Activated naive CD4-positive, alpha-beta T cell treated with anti-CD3 and anti-CD28 coated beads, Interleukin-2, amount 50 U/mL, for 16 hours (primary cell): ENCODE data around the gene NSUN7.
A peak's percentile ranks its signal among the peaks of the same experiment; 100 is the strongest.

Source experiments
- DNase-seq: peaks from one replicate; pipeline ENCODE4 v3.0.0-alpha.2; 2020

The NSUN7 gene

GRCh38 chr4:40822420-40823166, 72.8 kb downstream of the NSUN7 start:
- DNase-seq, result no peak

DNA sequence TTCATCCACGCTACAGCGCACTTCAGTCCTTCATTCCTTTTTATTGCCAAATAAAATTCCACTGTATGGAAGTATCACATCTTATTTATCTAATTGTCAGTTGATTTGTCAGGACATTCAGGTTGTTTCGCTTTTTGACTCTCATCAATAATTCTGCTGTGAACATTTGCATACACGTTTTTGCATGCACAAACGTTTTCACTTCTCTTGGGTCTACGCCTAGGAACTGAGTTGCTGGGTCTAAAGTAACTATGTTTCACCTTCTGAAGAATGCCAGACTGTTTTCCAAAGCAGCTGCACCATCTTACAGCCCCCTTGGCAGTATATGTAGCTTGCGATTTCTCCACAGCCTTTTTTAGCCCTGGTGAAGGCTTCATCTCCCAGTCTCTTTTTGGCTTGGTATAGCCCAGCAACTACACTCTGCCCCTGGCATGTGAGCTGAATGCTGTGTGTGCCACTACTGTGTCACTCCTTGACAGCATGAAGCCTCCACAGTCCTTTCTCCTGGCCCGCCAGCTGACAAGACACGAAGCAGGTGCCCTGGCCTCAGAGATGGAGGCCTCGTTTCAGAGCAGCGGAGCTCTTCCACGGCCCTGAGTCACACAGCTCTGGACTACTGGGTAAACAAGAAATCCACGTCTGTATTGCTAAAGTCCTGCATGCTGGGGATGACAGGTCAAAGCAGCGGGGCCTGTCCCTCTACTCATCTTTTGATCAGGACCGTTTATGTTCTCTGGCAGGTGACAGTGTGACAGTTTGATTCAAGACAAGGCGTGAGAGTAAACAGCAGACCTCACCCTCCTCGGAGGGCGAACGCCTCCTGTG, 75.5 kb downstream of the NSUN7 start:
- DNase-seq, result no peak

GRCh38 chr4:40826821-40827220, 77.1 kb downstream of the NSUN7 start:
- DNase-seq, result no peak

- no peak for DNase-seq
These were observed 78.0 kb downstream of the NSUN7 start for GRCh38 chr4:40827758-40828157.

GRCh38 chr4:40828661-40829060, 78.9 kb downstream of the NSUN7 start:
- DNase-seq, result no peak

DNA sequence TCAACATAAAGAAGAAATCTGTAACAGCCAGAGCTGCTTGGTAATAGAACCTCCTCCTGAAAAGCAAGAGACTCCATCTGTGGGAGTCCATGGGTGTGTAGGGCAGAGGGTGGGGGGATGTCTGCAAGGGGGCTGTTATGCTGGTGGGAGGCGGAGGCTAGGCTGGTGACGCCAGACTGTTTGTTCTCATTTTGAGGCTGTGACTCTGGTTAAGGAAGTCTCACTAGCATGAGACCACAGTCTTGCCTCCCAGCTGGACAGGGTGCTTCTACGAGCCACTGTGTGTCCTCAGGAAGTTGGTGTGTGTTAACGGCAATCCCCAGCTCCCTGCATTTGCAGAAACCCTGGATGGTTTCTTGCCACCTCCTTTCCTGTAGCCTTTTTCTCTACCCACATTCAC, 79.8 kb downstream of the NSUN7 start:
- no peak for DNase-seq

DNA sequence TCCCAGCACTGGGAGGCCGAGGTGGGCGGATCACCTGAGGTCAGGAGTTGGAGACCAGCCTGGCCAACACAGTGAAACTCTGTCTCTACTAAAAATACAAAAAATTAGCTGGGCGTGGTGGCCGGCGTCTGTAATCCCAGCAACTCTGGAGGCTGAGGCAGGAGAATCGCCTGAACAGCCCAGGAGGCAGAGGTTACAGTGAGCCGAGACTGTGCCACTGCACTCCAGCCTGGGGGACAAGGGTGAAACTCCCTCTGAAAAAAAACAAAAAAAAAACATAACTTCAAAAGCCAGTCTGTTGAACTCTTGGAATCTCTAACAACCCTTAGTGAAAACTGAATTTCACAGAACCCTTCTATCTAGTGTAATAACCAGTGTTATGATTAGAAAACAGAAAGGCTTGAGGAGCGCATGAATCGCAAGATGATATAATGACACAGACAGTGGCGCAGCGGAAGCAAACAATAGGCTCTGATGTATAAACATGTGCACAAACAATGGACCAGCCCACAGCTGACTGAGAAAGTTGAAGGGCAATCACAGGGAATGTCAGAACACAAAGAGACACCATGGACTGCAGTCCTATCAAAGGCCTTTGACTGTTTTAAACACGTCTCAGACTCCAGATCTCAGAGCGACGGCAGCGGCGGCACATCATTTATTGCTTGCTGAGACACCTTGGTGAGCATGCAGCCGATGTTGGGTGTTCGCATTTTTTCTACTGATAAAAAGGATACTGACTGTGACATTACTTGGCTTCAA, 81.6 kb downstream of the NSUN7 start:
- DNase-seq, result no peak

- DNase-seq, result no peak
These were observed 82.4 kb downstream of the NSUN7 start for GRCh38 chr4:40832175-40832574.

GRCh38 chr4:40833212-40833611, 83.5 kb downstream of the NSUN7 start:
- no peak for DNase-seq

DNA sequence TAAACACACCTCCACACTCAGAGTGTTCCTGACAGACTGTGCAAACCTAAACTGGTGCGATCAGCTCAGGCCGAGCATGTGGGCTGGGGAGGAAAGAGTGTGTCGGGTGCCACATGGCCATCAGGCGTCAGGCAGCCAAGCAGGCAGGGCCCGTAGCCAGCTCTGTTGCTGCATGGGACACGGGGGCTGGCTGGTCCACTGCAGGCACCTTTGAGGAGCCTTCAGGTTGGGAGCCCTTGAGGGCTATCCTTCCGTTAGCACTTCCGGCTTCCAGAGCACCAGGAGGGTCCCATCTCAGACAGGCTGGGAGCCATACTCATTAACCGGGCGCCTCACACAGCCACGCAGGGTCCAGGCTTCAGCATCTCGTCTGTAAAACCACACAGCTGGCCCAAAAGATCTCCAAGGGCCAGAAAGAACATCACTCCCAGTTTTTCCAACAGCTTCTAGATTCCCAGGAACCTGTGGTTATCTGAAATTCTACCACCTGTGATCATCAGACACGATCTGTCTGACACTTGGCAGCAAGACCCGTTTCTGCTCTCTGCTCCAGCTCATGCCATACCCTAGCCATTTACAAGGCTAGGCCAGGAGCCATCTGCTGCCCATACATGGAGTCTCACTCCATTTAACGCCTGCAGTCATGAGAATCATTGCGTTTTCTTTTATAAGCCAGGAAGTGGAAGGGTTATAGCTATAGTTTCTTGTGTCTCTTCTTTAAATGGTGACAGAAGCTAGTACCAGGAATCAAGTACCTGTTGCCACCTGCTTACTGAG, 87.5 kb downstream of the NSUN7 start:
- no peak for DNase-seq

- DNase-seq, result no peak
These were observed 89.0 kb downstream of the NSUN7 start for GRCh38 chr4:40838742-40839141.

DNA sequence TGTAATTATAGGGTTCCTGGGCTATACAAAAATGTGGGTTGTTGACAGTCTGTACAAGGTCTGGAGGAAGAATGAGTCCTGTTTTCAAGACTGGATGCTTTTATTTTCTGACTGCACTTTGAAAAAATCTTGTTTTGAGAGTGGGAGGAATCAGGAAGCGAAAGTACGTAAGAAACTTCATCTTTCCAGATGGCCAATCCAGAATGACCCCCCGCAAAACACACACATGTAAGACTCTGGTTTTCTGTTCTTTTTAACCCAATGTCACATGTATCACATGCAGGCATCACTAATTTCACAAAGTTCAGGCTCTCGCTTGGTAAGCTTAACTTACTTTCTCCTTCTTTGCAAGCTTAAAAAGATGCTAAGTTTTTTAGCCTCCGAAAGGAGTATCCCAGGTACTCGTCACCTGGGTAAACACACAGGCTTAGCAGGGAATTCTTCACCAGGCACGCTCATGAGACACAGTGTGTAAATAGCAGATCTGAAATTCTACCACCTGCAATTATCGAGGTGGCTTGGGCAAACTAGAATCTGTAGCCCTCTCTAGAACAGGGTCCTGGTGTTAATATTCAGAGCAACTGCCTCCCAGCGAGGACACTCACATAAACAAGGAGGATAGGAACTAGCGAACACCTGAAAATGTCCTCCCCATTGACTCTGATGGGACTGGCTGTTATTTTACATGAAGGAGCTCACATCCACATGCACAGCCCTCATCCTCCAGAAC, 90.7 kb downstream of the NSUN7 start:
- no peak for DNase-seq

DNA sequence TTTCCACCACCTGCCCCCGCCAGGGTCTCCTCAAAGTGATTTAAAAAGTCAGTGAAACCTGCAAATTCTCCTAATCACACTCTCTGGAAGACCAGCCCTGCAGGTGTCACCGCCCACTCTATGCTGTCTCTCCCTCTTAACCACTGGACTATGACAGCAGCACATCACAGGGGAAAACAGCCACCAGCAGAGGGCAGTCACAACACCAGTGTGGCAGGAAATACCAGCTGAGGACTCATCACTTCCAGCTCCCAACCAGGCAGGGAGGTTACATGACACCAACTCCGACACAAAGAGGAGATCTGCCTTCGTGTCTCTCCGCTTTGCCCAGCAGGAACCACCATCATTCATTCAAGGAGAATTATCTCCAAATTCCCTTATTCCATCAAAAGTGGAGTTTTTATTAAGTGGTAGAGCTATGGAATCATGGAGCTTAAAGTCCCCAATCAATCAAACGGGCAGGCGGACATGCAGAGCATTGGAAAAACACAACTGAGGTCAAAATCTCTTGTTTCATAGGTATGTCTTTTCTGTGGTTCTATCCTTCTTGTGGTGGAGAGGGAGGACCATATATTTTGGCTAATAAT, 91.3 kb downstream of the NSUN7 start:
- DNase-seq, result peak; percentile 80

GRCh38 chr4:40842318-40842717, 92.6 kb downstream of the NSUN7 start:
- no peak for DNase-seq

DNA sequence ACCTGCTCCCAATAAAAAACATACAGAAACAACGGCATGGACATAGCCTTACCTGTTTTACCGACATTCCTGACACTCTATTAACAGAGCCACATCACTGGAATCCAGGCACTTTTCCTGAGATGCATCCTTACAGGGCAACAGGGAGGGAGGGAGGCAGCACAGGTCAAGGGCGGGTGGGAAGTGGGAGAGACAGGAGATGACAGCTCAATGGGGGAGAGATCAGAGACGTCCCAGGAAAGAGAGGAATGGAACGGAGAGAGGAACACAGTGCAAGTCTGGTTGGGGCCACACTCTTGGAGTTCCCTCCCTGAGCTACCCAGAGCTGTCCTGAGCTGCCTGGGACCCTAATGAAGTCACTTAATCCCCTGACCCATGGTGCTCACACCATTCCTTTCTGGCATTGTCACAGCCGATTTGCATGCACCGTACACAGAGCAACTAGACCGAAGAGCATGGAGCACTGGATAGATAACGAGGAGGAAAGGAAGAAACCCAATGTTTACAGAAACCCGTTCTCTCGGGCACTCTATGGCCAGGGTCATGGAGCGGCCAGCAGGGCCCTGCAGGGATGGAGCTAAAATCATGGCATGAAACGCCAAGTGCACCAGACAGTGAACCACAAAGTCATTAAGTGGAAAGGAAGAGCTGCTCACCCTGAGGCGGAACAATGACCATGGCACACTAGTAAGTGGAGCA, 93.1 kb downstream of the NSUN7 start:
- no peak for DNase-seq

DNA sequence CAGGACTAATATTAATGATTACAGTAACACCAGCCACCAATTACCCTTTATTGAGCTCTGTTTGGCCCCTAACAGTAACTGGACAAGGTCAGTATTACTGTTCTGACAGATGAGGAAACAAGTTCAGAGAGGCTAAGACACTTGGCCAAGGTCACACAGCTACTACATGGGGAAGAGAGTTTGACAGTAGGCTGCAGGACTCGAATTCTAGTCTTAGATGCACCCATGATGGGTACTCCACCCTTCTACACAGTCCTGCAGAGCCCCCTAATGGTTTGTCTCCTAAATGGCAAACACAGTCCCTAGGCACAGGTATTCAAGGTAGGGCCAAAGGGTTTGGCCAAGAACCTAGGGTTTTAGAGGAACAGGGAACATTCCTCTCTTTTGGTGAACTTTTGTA, 93.9 kb downstream of the NSUN7 start:
- DNase-seq, result peak; percentile 23

DNA sequence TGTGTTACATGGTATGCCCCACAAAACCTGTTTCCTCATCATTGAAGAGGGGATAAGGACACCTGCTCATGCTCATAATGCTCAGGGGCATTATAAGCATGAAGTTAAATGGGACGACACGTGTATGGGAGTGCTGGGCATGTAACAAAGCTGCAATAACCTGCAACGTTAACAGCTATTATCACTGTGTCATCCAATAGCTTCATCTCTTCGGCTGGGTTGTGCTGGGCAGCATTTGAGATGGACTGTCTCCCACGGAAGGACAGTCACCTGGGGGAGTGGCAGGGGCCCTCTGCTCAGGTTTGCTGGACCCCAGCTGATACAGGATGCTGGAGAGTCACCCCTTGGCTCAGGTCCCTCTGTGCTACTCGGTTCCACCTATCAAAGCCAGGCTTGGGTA, 94.5 kb downstream of the NSUN7 start:
- DNase-seq, result no peak

- DNase-seq, result no peak
These were observed 95.5 kb downstream of the NSUN7 start for GRCh38 chr4:40845154-40845835.

- DNase-seq, result no peak
These were observed 96.8 kb downstream of the NSUN7 start for GRCh38 chr4:40846532-40846931.

GRCh38 chr4:40848251-40848650, 98.5 kb downstream of the NSUN7 start:
- DNase-seq, result no peak
